PFSK-1 (cell line): ENCODE data around the gene IGSF23.

Experiments
- FOXP2 ChIP-seq: optimal IDR thresholded peaks from 2 replicates; pipeline ENCODE3; 2011; ENCODE audit warnings: borderline replicate concordance, control low read depth, inconsistent platforms; ENCODE audit not compliant: insufficient read depth; ENCODE audit errors: extremely low read length, extremely low read depth
- POLR2AphosphoS5 ChIP-seq: IDR thresholded peaks from 2 replicates; pipeline ENCODE4 v1.6.1; 2012; ENCODE audit warnings: low read depth, mild to moderate bottlenecking, control low read depth, low read length, moderate library complexity
- SIN3A ChIP-seq: IDR thresholded peaks from 2 replicates; pipeline ENCODE4 v1.6.1; 2012; ENCODE audit warnings: mild to moderate bottlenecking, low read length, moderate library complexity, borderline replicate concordance; ENCODE audit not compliant: insufficient read depth
- TAF1 ChIP-seq: IDR thresholded peaks from 2 replicates; pipeline ENCODE4 v1.6.1; 2012; ENCODE audit warnings: low read length, control low read depth, borderline replicate concordance; ENCODE audit not compliant: insufficient read depth
- TF ChIP-seq, protein P1 (sequence below), 2 experiments: IDR thresholded peaks; 2 replicates each; pipeline versions ENCODE4 v1.6.1 to v1.8.0; 2011 to 2012; ENCODE audit warnings: low read depth in 2 of 2, low read length in 2 of 2, control low read depth in 1 of 2, inconsistent platforms in 1 of 2, mild to moderate bottlenecking in 1 of 2, moderate library complexity in 1 of 2; ENCODE audit not compliant: insufficient read depth in 1 of 2

IGSF23 gene

DNA sequence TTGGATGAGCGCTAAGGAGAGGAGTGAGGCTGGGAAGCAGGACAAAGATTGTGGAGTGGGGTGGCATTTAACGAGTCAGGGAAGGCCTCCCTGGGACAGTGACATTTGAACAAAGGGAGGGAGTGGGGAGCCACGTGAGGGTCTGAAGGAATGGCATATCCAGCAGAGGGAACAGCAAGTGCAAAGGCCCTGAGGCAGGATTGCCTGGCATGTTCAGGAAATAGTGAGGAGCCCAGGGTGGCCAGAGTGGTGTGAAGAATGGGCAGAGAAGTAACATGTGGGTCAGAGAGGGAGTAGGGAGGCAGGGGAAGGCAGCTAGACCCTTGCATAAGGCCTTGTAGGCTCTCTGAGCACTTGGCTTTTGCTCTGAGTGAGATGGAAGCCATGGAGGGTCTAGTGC, 15.4 kb downstream of the IGSF23 start:
- TF ChIP-seq TAF1: no peak
- TF ChIP-seq POLR2AphosphoS5: no peak
- no peak for TF ChIP-seq FOXP2
- TF ChIP-seq, protein P1, sequence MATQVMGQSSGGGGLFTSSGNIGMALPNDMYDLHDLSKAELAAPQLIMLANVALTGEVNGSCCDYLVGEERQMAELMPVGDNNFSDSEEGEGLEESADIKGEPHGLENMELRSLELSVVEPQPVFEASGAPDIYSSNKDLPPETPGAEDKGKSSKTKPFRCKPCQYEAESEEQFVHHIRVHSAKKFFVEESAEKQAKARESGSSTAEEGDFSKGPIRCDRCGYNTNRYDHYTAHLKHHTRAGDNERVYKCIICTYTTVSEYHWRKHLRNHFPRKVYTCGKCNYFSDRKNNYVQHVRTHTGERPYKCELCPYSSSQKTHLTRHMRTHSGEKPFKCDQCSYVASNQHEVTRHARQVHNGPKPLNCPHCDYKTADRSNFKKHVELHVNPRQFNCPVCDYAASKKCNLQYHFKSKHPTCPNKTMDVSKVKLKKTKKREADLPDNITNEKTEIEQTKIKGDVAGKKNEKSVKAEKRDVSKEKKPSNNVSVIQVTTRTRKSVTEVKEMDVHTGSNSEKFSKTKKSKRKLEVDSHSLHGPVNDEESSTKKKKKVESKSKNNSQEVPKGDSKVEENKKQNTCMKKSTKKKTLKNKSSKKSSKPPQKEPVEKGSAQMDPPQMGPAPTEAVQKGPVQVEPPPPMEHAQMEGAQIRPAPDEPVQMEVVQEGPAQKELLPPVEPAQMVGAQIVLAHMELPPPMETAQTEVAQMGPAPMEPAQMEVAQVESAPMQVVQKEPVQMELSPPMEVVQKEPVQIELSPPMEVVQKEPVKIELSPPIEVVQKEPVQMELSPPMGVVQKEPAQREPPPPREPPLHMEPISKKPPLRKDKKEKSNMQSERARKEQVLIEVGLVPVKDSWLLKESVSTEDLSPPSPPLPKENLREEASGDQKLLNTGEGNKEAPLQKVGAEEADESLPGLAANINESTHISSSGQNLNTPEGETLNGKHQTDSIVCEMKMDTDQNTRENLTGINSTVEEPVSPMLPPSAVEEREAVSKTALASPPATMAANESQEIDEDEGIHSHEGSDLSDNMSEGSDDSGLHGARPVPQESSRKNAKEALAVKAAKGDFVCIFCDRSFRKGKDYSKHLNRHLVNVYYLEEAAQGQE (IDR thresholded peaks at IDR 0.05; ENCODE audit: insufficient read depth in 1 of 2, low read depth in 2 of 2, low read length in 2 of 2): no peak
- no peak for TF ChIP-seq SIN3A

DNA sequence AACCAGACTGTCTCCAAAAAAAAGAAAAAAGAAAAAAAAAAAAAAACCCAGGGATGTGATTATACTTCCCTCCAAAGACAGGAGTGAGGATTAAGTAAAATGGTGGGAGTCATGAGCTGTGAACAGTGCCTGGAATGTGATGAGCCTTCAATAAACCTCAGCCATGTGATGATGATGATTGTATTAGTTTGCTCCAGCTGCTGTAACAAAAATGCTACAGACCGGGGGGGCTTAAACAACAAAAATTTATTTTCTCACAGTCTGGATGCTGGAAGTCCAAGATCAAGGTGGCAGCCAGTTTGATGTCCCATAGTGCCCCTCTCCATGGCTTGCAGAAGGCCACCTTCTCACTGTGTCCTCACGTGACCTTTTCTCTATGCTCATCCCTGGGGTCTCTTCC, 21.4 kb downstream of the IGSF23 start:
- TF ChIP-seq FOXP2: no peak
- no peak for TF ChIP-seq POLR2AphosphoS5
- no peak for TF ChIP-seq TAF1
- TF ChIP-seq SIN3A: no peak
- TF ChIP-seq, protein P1 (IDR thresholded peaks at IDR 0.05; ENCODE audit: insufficient read depth in 1 of 2, low read depth in 2 of 2, low read length in 2 of 2): no peak

DNA sequence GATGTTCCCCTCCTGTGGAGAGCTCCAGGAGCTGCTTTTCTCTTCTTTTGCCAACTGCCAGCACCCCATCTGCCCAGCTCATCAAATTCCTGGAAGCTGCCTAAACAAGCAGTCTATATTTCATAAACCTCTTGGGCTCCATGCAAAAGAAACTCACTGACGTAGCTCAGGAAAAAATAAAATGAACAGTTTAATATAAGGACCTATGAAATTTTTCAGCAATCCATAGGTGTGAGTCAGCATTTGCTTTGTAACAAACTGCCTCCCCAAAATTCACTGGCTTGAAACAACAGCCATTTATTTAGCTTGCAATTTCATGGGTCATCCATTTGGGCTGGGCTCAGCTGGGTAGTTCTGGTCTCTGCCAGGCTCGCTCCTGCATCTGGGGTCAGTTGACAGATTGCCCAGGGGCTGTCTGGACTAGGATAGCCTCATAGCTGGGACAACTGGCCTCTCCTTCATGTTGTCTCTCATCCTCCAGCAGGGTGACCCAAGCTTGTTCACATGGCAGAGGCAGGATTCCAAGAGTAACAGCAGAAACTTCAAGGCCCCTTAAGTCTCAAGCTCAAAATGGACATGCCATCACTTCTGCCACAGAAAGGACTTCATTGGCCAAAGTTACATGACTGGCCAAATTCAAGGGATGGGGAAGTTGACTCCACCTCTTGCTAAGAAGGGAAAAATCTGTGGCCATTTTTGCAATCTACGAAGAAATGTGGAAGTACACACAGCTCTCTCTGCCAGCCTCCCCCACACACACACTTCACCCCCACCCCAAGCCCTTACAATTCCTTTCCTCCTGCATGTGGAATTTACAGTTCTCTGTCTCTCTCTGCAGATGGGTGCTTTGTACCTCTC, 22.4 kb downstream of the IGSF23 start:
- no peak for TF ChIP-seq POLR2AphosphoS5
- TF ChIP-seq FOXP2: no peak
- TF ChIP-seq SIN3A: no peak
- TF ChIP-seq, protein P1 (IDR thresholded peaks at IDR 0.05; ENCODE audit: insufficient read depth in 1 of 2, low read depth in 2 of 2, low read length in 2 of 2): no peak
- TF ChIP-seq TAF1: no peak

DNA sequence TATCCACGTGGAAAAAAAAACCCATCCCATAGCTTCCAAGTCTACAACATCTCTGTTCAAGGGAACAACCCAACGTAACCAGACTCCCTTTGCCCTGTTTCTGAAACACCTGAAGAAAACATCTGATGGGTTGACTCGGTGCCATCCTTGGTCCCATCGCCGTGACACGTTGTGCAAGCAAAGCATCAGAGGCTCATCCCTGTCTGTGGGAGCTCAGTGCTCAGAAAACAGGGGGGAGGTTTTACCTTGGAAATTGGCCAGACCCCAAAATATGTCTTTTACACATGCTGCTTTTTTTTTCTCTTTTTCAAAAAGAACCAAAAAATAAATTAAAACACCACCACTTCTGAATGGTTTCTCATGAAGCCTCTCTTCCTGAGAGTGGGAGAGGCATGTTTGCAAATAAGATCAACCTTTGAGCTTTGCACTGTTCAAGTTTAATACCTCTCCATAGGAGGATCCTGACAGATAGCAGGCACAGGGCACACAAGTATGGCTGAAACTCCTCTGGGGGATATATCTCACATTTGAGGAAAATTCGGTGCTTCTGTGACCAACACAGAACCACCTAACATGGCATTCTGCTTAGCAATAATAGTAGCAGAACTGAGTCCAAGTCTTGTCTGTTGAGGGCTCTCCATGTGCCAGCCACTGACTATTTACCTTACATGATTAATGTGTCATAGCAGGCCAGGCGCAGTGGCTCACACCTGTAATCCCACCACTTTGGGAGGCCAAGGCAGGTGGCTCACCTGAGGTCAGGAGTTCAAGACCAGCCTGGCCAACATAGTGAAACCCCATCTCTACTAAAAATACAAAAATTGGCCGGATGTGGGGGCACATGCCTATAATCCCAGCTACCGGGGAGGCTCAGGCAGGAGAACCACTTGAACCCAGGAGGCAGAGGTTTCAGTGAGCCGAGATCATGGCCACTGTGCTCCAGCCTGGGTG, 23.4 kb downstream of the IGSF23 start:
- no peak for TF ChIP-seq POLR2AphosphoS5
- TF ChIP-seq SIN3A: no peak
- no peak for TF ChIP-seq FOXP2
- TF ChIP-seq, protein P1 (IDR thresholded peaks at IDR 0.05; ENCODE audit: insufficient read depth in 1 of 2, low read depth in 2 of 2, low read length in 2 of 2): no peak
- TF ChIP-seq TAF1: no peak
